HG03342 (cell line): ENCODE measurements around the gene FBXL5.

Experiments used
- ATAC-seq: cut with Tn5 transposase; IDR thresholded peaks from one replicate; pipeline ENCODE4 v1.9.1; 2021; ENCODE audit warnings: mild to moderate bottlenecking, moderate library complexity; ENCODE audit not compliant: unreplicated experiment

The FBXL5 gene, protein sequence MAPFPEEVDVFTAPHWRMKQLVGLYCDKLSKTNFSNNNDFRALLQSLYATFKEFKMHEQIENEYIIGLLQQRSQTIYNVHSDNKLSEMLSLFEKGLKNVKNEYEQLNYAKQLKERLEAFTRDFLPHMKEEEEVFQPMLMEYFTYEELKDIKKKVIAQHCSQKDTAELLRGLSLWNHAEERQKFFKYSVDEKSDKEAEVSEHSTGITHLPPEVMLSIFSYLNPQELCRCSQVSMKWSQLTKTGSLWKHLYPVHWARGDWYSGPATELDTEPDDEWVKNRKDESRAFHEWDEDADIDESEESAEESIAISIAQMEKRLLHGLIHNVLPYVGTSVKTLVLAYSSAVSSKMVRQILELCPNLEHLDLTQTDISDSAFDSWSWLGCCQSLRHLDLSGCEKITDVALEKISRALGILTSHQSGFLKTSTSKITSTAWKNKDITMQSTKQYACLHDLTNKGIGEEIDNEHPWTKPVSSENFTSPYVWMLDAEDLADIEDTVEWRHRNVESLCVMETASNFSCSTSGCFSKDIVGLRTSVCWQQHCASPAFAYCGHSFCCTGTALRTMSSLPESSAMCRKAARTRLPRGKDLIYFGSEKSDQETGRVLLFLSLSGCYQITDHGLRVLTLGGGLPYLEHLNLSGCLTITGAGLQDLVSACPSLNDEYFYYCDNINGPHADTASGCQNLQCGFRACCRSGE

DNA sequence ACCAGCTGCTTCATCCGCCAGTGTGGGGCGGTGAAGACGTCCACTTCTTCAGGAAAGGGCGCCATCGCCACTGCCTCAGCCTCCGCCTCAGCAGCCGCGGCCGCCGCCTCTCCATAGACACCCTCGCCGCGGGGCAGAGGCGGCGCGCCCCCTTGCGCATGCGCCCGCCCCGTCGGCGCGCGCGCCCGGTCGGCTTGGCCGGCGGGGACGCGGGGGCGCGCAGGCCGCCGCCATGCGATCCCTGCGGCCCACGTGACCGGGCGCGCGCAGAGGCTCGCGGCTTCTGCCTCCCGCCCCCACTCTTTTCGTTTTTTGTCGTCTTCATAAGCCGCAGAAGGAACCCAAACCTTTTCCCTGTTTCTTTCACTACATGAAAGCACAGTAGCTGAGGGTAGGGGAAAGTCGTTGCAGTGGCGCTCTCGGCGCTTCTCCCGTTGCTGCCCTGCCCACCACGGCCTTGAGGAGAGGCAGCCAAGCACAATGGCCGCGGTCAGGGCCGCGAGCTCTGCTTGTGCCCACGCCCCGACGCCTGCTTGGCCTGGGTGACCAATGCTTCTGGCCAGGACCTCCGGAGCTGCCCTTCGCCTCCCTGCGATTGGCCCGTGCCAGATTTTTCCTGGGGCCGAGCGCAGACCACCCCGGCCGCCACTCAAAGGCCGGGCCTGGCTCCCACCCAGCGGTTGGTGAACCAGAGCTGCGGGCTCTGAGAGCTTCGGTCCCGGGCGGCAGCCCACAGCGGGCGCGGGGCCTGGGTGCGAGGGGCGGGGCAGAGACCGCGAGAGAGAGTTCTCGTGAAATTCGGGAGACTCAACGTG lies at the start of gene FBXL5:
TSS of gene FBXL5 (minus strand) at position 135 of the 815 bp plus-strand sequence. CDS start at position 65, 70 bp downstream.
- peak; percentile 68 for ATAC-seq

DNA sequence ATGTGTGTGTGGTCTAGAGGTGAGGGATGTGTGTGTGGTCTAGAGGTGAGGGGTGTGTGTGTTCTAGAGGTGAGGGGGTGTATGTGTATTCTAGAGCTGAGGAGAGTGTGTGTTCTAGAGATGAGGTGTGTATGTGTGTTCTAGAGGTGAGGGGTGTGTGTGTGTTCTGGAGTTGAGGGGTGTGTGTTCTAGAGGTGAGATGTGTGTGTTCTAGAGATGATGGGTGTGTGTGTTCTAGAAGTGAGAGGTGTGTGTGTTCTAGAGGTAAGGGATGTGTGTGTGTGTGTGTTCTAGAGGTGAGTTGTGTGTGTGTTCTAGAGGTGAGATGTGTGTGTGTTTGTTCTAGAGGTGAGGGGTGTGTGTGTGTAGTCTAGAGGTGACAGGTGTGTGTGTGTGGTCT lies 49.0 kb upstream of the FBXL5 start:
- no peak for ATAC-seq

DNA sequence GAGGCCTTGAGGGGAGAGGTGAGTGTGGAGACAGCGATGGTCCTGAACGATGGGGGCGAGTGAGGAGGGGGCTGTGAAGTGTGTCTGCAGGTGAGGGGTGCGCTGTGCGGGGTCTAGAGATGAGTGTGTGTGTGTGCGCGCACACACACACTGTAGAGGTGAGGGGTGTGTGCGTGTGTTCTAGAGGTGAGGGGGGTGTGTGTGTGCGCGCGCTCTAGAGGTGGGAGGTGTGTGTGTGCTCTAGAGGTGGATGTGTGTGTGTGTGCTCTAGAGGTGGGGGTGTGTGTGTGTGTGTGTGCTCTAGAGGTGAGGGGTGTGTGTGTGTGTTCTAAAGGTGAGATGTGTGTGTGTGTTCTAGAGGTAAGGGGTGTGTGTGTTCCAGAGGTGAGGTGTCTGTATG lies 48.3 kb upstream of the FBXL5 start:
- no peak for ATAC-seq

DNA sequence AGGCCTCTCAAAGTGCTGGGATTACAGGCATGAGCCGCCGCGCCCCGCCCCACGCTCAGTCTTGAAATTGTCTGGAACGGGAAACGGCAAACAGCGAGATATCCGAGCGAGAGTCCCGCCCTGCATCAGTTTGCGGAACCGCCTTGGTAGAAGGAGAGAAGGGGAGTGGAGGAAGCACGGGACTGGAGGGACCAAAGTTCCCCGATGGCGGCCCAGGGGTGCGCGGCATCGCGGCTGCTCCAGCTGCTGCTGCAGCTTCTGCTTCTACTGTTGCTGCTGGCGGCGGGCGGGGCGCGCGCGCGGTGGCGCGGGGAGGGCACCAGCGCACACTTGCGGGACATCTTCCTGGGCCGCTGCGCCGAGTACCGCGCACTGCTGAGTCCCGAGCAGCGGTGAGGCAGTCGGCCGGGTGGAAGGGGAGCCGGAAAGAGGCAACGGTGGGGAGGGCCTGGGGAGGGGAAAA lies 47.8 kb upstream of the FBXL5 start, which contains the start of gene BST1:
TSS of gene BST1 (plus strand) at position 125 of the 463 bp plus-strand sequence. CDS start at position 205, 80 bp downstream.
- no peak for ATAC-seq

DNA sequence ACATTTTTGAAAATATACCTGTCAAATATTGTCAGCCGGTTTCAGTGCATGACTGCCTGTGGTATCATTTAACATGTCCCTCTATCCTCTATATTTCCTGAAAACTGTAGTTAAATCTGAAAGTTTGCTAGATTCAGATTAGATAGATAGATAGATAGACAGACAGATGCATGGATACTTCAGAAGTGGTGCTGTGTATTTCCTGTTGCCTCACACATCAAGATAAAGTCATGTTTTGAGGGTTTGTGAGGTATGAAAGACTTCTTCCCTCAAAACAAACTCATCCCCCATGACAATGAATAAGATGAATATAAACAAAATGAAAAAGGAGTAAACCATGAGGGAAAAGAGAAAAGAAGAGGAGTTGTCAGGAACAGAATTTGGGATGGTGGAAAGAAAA lies 41.7 kb upstream of the FBXL5 start:
- no peak for ATAC-seq

DNA sequence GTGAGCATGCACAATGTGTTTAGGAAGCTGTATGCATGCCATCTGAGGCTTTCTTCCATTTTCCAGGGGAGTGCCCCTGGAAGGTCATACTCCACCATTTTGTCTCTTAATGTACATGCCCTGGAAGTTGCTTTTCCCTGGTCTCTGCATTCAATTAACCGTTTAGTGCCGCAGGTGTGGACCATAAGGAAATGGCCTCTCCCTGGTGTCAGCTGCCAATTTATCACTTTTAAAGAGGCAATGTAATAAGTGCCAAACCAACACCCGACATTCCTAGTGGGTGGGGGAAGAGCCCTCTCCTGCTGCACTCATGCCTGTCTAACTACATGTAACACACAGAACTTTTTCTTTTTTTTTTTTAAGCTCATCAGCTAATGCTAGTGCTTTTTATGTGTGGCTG lies 40.6 kb upstream of the FBXL5 start:
- ATAC-seq = no peak

DNA sequence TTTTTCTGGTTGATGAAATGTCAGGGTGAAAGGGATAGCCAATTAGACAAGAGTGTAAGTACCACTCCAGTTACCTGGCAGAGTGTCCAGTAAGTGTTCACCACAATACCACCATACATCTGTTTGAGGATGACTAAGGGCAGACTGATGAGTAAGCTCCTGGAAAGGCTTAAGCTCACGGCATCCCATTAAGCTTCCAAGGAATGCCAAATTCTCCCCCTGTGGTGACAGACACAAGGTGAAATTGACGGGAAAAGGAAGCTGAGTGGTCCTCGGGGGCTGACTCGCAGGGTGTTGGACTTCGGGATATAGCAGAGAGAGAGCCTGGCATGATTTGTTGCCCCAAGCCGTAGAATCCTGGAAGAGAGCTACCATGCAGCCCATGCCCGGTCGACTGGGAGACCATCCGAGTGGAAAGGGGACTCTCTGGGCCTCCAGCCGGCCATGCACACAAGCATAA lies 40.1 kb upstream of the FBXL5 start:
- no peak for ATAC-seq

DNA sequence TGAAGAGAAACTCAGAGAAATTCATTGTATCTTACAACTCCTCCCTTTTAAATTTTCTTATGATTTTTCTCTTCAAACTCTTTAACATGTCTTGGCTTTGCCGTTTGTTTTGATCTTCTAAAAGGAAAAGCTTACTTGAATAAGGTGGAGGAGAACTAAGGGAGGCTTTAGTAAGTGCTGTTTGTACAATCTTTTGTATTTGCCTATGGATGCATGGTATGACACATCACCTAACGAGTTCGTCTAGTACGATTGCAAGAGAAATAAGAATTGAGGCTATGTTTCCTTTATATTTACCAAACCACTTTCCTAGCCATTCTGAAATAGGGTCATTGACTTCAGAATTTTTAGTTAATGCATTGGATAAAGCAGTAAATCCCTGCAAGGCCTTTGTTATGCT lies 39.3 kb upstream of the FBXL5 start:
- ATAC-seq = no peak

DNA sequence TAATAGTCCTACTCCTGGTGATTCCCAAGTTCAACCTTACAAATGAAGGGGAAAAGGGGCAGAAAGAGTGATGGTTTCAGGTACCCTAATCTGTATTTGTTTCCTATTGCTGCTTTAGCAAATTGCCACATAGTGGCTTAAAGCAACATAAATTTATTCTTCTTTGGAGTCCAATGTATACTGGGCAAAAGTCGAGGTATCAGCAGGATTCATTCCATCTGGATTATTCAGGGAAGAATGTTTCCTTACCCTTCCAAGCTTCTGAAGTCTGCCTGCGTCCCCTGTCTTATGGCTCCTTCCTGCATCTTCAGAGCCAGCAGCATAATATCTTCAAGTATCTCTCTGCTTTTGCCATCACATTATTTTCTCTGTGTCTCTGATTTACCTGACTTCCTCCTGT lies 37.4 kb upstream of the FBXL5 start:
- no peak for ATAC-seq

DNA sequence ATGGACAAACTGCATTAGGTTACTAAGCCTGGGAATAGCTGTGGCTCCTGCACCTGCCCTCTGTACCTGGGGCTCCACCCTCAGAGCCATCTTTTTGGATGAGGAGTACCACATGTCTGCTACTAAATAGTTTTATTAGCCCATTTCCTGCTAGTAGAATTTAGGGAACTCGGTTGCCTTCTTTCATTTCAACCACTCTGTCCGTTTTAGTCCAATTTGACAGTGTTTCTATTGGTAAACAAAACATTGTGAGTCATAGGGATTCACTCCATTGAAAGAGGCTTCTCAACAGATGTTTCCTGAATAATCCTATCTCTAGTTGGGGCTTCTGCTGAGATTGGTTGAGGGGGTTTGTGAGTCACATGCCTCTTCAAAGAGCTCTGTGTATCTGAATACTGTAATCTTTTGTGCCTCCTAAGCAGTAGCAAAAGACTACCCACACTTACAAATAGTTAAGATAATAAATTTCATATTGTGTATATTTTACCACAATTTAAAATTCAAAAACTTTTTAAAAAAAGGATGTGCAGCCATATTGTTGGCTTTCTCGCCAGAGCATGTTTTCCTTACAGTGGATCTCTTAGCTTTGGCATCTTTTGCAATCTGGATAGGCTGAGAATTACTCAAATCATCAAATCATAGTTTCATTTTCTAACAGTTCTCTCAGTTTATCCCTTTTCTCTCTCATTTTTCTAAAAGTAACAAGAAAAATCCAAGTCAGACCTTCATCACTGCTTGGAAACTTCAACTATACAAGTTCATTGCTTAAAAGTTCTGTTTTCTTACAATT lies 36.4 kb upstream of the FBXL5 start:
- no peak for ATAC-seq

DNA sequence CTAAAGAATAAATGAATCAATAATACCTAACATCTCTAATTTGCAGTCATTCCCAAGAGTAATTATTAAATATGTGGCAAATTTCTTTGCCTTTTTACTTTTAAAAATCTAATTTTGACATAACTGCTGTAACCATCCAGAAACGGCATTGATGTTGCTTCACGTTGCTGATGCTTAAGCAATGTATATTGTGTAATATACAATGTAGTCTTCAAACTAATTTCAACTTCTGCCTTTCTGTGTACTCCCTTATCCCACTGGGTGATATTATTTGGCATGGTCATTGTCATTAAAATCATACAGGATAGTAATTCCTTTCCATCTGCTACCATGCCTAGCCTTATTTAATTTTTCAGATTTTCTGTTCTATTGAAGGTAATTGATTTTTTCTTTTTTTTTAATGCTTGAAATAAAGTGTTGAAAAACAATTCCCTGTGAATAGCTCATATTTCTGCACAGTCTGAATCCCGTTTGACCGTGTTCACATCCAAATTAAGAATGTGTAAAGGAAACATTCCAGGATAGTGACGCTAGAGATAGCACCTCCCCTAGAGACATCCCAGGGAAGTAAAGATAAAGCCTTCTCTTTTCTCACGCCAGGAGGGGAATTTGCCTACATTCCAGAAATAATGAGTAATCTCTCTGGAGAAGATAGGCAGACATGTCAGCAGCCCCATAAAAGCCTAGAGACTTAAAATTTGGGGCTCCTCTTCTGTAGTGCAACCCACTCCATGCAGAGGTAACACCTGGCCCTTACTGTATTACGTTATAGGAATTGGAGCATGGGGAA lies 35.1 kb upstream of the FBXL5 start:
- no peak for ATAC-seq

DNA sequence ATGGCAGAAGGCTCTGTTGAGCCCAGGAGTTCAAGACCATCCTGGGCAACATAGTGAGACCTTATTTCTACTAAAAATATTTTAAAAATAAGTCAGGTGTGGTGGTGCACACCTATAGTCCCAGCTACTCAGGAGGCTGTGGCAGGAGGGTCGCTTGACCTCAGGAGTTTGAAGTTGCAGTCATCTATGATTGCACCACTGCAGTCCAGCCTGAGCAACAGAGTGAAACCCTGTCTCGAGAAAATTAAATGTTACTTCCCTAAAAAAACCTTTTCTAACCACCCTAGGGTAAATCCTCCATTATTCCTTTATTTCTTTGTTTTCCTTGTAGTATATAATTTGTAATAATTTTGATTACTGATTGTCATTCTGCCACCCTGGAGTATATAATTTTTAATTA lies 34.4 kb upstream of the FBXL5 start:
- ATAC-seq = no peak

DNA sequence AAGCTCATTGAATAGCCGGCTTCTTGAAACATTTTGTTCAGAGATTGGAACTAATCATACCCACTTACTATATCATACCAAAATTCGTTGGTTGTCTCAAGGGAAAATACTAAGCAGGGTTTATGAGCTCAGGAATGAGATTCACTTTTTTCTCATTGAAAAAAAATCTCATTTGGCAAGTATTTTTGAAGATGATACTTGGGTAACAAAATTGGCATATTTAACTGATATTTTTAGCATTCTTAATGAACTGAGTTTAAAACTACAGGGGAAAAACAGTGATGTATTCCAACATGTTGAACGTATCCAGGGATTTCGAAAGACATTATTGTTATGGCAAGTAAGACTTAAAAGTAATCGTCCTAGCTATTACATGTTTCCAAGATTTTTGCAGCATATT lies 32.9 kb upstream of the FBXL5 start:
- no peak for ATAC-seq

DNA sequence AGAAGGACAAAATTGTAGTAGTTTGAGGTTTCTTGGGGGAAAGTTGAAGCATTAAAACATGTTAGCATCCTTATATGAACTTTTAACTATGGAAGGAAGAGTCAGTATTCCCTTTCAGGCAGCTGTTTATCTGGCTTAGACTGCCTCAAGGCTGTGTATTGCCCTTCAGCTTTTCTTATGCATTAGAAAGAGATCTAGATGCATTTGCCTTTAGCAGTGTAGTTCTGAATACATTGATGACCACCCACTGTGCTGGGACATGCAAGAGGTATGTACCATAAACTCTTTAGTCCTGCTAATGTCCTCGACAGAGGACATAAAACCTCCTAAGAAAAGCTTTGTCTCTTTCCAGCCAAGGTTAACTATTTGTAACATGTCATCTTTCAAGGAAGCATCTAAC lies 29.3 kb upstream of the FBXL5 start:
- ATAC-seq = no peak

DNA sequence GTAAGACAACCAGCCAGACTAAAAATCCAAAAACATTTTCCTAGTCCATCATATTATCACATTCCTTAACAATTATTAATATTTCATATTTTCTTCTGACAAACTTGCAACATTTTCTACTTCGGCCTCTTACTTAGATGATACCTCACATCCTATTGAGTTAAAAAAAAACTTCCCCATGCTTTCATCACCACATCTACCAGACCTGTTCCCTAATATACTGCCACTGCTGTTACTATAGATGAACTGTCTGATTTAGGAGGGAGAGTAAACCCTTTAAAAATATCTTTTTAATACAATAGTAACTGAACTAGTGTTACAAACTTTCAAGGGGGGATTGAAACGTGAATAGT lies 28.0 kb upstream of the FBXL5 start:
- no peak for ATAC-seq

DNA sequence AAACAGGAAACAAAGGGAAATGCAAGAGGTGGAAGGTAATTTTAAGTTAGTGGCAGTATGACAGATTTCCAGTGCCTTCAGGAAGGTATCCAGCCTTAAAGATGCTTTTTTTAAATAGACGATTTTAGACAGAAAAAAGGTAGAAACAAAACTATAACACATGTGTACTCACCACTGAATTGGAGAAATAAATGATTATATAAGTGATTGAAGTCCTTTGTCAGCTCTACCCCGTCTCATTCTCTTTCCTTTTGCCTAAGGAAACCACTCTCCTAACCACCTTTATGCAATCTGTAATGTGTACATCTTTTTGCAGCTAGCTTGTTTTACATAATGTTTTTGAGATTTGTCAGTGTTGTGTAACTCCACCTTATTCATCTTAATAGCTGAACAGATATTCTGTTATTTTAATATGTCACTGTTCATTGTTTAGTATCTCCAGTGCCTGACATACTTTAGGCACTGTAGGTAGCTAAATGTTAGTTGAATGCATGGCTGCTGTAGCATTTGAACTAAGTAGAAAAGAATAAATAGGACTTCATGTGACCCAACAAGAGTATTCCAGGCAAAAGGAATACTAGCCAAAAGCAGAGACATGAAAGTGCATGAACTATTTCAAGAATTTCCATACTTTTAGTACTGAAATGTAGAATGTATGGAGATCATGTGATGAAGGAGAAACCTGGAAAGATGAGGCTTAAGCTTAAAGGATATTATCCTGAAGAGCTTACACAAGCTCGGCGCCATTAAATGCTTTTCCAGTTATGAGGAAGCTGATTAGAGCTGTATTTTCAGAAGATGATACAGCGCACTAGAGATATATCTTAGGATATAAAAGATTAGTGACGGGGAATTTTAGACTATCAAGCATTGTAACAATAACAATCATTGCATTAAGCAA lies 27.3 kb upstream of the FBXL5 start:
- no peak for ATAC-seq

DNA sequence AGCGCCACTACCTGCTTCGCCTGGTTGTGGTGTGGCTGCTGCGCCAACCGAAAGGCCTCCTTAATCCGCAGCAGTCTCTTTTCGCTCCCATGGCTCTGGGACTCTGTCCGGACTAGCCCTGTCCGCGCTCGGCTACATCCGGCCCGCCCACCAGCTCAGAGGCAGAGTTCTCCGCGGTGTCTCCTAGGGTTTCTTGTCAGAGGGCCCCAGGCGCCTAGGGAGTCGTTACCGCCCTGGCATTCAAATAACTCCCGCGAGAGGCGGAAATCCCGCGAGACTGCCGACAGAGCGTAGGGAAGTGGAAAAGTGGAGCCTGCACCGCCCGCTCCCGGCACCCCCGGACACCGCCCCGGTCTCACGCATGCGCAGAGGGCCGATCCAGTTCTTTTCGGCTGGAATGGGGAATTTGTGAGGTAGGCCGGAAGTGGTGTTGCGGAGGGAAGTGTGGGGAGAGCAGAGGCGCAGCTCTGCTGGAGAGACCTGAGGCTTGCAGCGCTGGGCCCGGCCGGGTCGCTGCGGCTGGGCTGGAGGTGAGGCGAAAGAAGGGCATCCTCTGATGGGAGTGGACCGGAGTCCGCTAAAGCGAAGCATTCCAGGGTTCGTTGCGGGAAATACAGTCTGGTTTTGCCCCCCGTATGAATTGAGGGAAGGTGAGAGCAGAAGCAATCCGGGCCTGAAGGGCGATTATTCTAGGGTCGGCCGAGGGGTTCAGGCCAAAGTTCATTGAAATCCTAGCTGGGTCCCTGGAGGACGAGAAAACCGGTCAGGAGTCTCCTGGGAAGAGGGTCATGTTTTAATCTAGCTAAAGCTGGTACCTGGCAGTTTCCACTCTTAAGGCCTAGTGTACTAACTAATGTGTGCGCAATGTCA lies 26.4 kb upstream of the FBXL5 start, which contains the start of gene FAM200B:
TSS of gene FAM200B (plus strand) at position 456 of the 870 bp plus-strand sequence. CDS start 5,151 bp downstream, outside the sequence.
- ATAC-seq = peak; percentile 91

DNA sequence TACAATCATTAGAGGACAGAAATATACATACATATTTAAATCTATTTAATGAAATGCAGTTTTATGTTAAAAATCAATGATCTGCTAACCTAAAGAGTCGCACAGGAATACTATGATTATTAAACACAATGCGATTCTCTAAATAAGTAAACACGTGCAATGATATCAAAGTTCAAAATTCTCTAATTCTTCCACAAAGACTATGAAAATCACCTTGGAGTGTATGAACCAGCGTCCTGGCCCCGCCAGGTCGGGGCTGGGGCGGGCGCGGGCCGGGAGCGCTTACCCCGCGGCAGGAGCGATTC lies 25.9 kb upstream of the FBXL5 start:
- ATAC-seq = no peak
